Keratinocyte (primary cell): ENCODE results near the gene CD1D. TPM values are rescaled to one million over a fixed set of nuclear protein-coding genes. Genes with fewer than 3 reads are reported as not detected.
"Not testable (repeated sequence)": the region's sequence is repeated elsewhere in the genome, so short reads cannot be mapped to it uniquely, and the experiment has no call there.

Source experiments
- DNase-seq: peaks from one replicate; pipeline ENCODE4 v3.0.0-alpha.2; 2011; ENCODE audit warnings: low read depth, missing footprints, low spot score
- FAIRE-seq: peaks from 2 replicates; lab custom pipeline; 2011; peaks lifted over from hg19 to GRCh38; lab: Jason Lieb, UNC
- H2AFZ ChIP-seq: 2 replicates; pipeline ENCODE4 v1.6.0; 2012; ENCODE audit warnings: low read length, control low read depth, inconsistent platforms; ENCODE audit not compliant: control insufficient read depth
- H3K27ac ChIP-seq: 2 replicates; pipeline ENCODE4 v1.5.1; 2011; ENCODE audit warnings: low read length; ENCODE audit not compliant: control insufficient read depth, insufficient read depth
- H3K27me3 ChIP-seq: 3 replicates; pipeline ENCODE4 v1.6.0; 2011; ENCODE audit warnings: low read length; ENCODE audit not compliant: control insufficient read depth, insufficient read depth; ENCODE audit errors: extremely low read depth
- H3K36me3 ChIP-seq, 2 experiments: 2 replicates in 1 of 2; 3 replicates in 1 of 2; pipeline ENCODE4 v1.5.1; 2011; ENCODE audit warnings: low read length in 2 of 2, mild to moderate bottlenecking in 1 of 2; ENCODE audit not compliant: control insufficient read depth in 2 of 2, insufficient read depth in 2 of 2; ENCODE audit errors: extremely low read depth in 1 of 2
- H3K4me1 ChIP-seq: 3 replicates; pipeline ENCODE4 v1.5.1; 2011; ENCODE audit warnings: low read length; ENCODE audit not compliant: control insufficient read depth, insufficient read depth; ENCODE audit errors: extremely low read depth
- H3K4me2 ChIP-seq: 3 replicates; pipeline ENCODE4 v1.6.0; 2011; ENCODE audit warnings: low read depth, low read length; ENCODE audit not compliant: control insufficient read depth, insufficient read depth; ENCODE audit errors: extremely low read depth
- H3K4me3 ChIP-seq, 3 experiments: fragments of 200-600 bp in 1 of 3; sonication (generic) in 1 of 3; 2 replicates in 2 of 3; 3 replicates in 1 of 3; pipeline ENCODE4 v1.5.1; 2011 to 2016; ENCODE audit warnings: low read length in 3 of 3, mild to moderate bottlenecking in 3 of 3, control low read depth in 2 of 3, inconsistent platforms in 1 of 3, low read depth in 1 of 3, mixed read lengths in 1 of 3, mixed run types in 1 of 3, moderate library complexity in 1 of 3; ENCODE audit not compliant: control insufficient read depth in 2 of 3, insufficient read depth in 2 of 3; ENCODE audit errors: extremely low read depth in 1 of 3
- H3K79me2 ChIP-seq: 2 replicates; pipeline ENCODE4 v1.6.0; 2012; ENCODE audit warnings: low read length; ENCODE audit not compliant: control insufficient read depth, insufficient read depth
- H3K9ac ChIP-seq: 3 replicates; pipeline ENCODE4 v1.6.0; 2011; ENCODE audit warnings: low read length; ENCODE audit not compliant: control insufficient read depth, insufficient read depth; ENCODE audit errors: extremely low read depth
- H3K9me1 ChIP-seq: 3 replicates; pipeline ENCODE4 v1.6.0; 2011; ENCODE audit warnings: low read length; ENCODE audit not compliant: control insufficient read depth, insufficient read depth; ENCODE audit errors: extremely low read depth
- H3K9me3 ChIP-seq: 2 replicates; pipeline ENCODE4 v1.5.1; 2012; ENCODE audit warnings: low read depth, low read length; ENCODE audit not compliant: control insufficient read depth
- H4K20me1 ChIP-seq: 3 replicates; pipeline ENCODE4 v1.6.0; 2011; ENCODE audit warnings: low read length; ENCODE audit not compliant: control insufficient read depth, insufficient read depth; ENCODE audit errors: extremely low read depth
- EZH2 ChIP-seq: IDR thresholded peaks from one replicate; pipeline ENCODE4 v1.6.1; 2012; ENCODE audit warnings: inconsistent platforms, mild to moderate bottlenecking, low read length, moderate library complexity
- dilution Hi-C: fragments of 300-500 bp; cut with MboI; formaldehyde crosslinking; loops from one replicate; pipeline ENCODE4 v1.7.0; 2020; ENCODE audit warnings: low sequenced_read_pairs; ENCODE audit not compliant: extremely low pct_ligation_motif_present
- polyA plus RNA-seq, 5 experiments: library from polyadenylated mRNA; depleted of rRNA in 3 of 5; stranded (reverse) in 3 of 5; stranded (forward) in 1 of 5; unstranded in 1 of 5; fragments of >200 nt; gene quantifications; 1 replicate in 1 of 5; 2 replicates in 3 of 5; 3 replicates in 1 of 5; pipeline versions ENCODE4 v1.2.1 to v1.2.3, GENCODE V29; 2011 to 2012; ENCODE audit warnings: missing spikeins in 2 of 5, low read depth in 1 of 5, low replicate concordance in 1 of 5
- TF ChIP-seq, protein P1 (sequence below), 3 experiments: IDR thresholded peaks in 1 of 3; conservative IDR thresholded peaks in 1 of 3; optimal IDR thresholded peaks in 1 of 3; 2 replicates in 2 of 3; 3 replicates in 1 of 3; pipeline versions ENCODE3 to v1.5.1; 2011; ENCODE audit warnings: low read length in 3 of 3, mild to moderate bottlenecking in 3 of 3, moderate library complexity in 2 of 3, control low read depth in 1 of 3, inconsistent platforms in 1 of 3; ENCODE audit not compliant: insufficient read depth in 2 of 3; ENCODE audit errors: extremely low read depth in 1 of 3

Gene CD1D
- polyA plus RNA-seq, 1 donor (not counting 4 experiments of a cell fraction or from before 2014, with no cell fraction given), result 2.8 TPM

DNA sequence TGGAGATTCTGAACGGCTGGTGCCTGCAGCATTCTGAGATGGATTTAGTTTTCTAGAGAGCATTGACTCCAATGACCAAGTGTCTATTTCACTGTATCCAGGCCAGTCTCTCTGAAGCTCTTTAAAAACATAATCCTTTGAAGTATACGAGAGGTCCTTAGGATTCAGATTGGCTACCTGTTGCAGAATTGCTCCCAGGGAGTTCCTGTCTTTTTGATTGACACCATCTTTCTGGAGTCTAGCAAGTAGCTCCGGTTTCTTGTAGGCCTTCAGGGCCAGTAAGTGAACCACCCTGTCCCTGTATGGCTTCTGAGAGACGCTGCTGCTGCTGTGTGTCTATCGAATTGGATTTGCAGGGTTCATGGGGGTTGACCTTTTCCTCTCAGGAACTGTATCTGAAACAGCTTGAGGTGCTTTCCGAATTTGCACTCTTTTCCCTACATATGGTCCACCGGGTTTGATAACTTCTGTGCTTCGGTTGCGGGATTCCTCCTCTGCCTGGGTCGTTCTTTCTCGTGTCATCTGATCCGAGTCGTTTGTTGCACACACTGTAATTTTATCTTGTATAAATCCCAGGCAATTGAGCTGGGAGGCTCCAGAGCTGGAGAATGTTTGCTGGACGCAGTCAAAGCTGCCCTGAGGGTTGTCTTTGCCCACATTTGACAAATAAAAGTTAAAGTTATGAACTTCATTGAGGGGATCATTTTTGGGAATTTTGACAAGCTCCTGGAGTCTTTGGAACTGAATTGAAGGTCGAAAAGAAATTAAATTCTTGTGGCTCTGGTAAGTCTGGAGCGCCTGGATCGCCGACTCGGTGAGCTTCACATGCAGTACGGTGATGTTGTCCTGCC, 3.6 kb upstream of the CD1D start:
- H4K20me1 ChIP-seq, H3K79me2 ChIP-seq, H3K9me3 ChIP-seq, H3K9ac ChIP-seq, H3K36me3 ChIP-seq, dilution Hi-C loops, H3K27ac ChIP-seq, H3K27me3 ChIP-seq, DNase-seq, H3K9me1 ChIP-seq: not testable (repeated sequence)
- peak; percentile 69 for FAIRE-seq
- Histone ChIP-seq H3K4me3 (peak overlapping the region; percentile 23 to 57 (median 41)), H3K4me1 (peaks cover 18% of the 10 kb centered on the region), H3K4me2 (peak overlapping the region; percentile 53), H2AFZ (peak overlapping the region; percentile 80)

DNA sequence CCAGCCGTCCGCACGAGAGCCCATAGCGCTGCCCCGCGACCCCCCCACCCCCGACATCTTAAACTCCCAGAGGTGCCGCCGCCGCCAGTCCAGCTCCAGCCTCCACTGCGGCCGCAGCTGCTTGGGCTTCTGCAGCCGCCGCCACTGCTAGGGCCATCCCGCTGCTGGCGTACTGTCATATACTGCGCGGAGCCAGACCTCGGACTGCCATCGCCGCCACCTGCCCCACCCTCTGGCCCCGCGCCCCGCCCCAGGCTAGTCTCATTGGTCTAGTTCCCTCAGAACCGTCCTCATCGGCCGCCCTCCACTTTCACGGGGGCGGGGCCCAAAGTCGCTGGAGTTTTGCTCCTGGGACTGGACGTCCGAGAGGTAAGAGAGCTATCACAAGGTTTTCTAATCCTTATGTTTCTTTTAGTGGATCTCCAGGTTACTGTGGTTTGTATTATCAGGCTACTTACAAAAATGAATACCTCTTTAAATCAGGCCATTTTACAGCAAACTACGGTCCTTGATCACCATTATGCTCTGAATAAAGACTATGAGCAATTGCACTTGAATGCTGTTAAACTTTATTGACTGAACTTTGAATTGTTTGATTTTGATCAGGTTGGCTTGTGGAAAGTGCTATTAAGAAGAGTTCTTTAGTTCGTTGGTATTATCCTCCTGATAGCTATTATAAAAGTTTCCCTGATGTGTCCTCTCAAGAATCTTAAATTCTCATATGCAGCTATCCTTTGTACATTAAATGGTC, 2.8 kb upstream of the CD1D start:
- dilution Hi-C loops, result no loop called here
- no peaks in the 10 kb centered on the region for H3K9me3 ChIP-seq
- H2AFZ ChIP-seq, result peak overlapping the region; percentile 80
- DNase-seq (peak; percentile 25), FAIRE-seq (peak; percentile 73)
- TF ChIP-seq, protein P1, sequence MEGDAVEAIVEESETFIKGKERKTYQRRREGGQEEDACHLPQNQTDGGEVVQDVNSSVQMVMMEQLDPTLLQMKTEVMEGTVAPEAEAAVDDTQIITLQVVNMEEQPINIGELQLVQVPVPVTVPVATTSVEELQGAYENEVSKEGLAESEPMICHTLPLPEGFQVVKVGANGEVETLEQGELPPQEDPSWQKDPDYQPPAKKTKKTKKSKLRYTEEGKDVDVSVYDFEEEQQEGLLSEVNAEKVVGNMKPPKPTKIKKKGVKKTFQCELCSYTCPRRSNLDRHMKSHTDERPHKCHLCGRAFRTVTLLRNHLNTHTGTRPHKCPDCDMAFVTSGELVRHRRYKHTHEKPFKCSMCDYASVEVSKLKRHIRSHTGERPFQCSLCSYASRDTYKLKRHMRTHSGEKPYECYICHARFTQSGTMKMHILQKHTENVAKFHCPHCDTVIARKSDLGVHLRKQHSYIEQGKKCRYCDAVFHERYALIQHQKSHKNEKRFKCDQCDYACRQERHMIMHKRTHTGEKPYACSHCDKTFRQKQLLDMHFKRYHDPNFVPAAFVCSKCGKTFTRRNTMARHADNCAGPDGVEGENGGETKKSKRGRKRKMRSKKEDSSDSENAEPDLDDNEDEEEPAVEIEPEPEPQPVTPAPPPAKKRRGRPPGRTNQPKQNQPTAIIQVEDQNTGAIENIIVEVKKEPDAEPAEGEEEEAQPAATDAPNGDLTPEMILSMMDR (optimal IDR thresholded peaks at IDR 0.05 in 1 of 3, IDR thresholded peaks at IDR 0.05 in 1 of 3, conservative IDR thresholded peaks at IDR 0.05 in 1 of 3; ENCODE audit: extremely low read depth in 1 of 3, insufficient read depth in 2 of 3, low read length in 3 of 3), result no peak
- no peak for TF ChIP-seq EZH2
- H3K36me3 ChIP-seq, result no peaks in the 10 kb centered on the region
- H4K20me1 ChIP-seq, result no peaks in the 10 kb centered on the region
- H3K9ac ChIP-seq, result peak overlapping the region; percentile 44
- peak overlapping the region; percentile 80 for H3K4me2 ChIP-seq
- peaks cover 18% of the 10 kb centered on the region for H3K4me1 ChIP-seq
- no peaks in the 10 kb centered on the region for H3K79me2 ChIP-seq
- no peaks in the 10 kb centered on the region for H3K9me1 ChIP-seq
- peak overlapping the region; percentile 23 to 57 (median 41) for H3K4me3 ChIP-seq
- no peak overlapping the region for H3K27ac ChIP-seq
- no peaks in the 10 kb centered on the region for H3K27me3 ChIP-seq
